RCC 7860 (cell line): Measurements from ENCODE around the gene PITPNC1.
"Not testable (repeated sequence)": the region's sequence is repeated elsewhere in the genome, so short reads cannot be mapped to it uniquely, and the experiment has no call there.

Experiments used
- DNase-seq: peaks from one replicate; pipeline ENCODE4 v3.0.0-alpha.2; 2015; ENCODE audit warnings: low spot score
- FAIRE-seq: peaks from 2 replicates; lab custom pipeline; 2012; peaks lifted over from hg19 to GRCh38; lab: Jason Lieb, UNC

PITPNC1 gene

GRCh38 chr17:67427424-67427823 lies 50.3 kb downstream of the PITPNC1 start:
- DNase-seq (no peak), FAIRE-seq (no peak)

- not testable (repeated sequence) for DNase-seq, FAIRE-seq
Measured at GRCh38 chr17:67430515-67430914, 53.4 kb downstream of the PITPNC1 start.

- FAIRE-seq (peak; percentile 81), DNase-seq (peak; percentile 92)
Measured at GRCh38 chr17:67431249-67432015, 54.4 kb downstream of the PITPNC1 start.

GRCh38 chr17:67433248-67433924 lies 56.3 kb downstream of the PITPNC1 start:
- DNase-seq, result no peak
- no peak for FAIRE-seq

- no peak for FAIRE-seq
- no peak for DNase-seq
Measured at GRCh38 chr17:67434061-67434525, 57.0 kb downstream of the PITPNC1 start.

GRCh38 chr17:67435122-67435521 lies 58.0 kb downstream of the PITPNC1 start:
- FAIRE-seq (no peak), DNase-seq (no peak)

GRCh38 chr17:67435786-67436185 lies 58.7 kb downstream of the PITPNC1 start:
- no peak for DNase-seq
- FAIRE-seq, result no peak

- no peak for FAIRE-seq
- no peak for DNase-seq
Measured at GRCh38 chr17:67436233-67436632, 59.2 kb downstream of the PITPNC1 start.

GRCh38 chr17:67438667-67439066 lies 61.6 kb downstream of the PITPNC1 start:
- DNase-seq, result no peak
- FAIRE-seq, result no peak

- FAIRE-seq (no peak), DNase-seq (no peak)
Measured at GRCh38 chr17:67439269-67439668, 62.2 kb downstream of the PITPNC1 start.

GRCh38 chr17:67440277-67441051 lies 63.4 kb downstream of the PITPNC1 start:
- FAIRE-seq (no peak), DNase-seq (no peak)

- FAIRE-seq (peak; percentile 75), DNase-seq (peak; percentile 77)
Measured at GRCh38 chr17:67441052-67441895, 64.2 kb downstream of the PITPNC1 start.

GRCh38 chr17:67441896-67442219 lies 64.8 kb downstream of the PITPNC1 start:
- FAIRE-seq (no peak), DNase-seq (no peak)

- no peak for FAIRE-seq
- no peak for DNase-seq
Measured at GRCh38 chr17:67442787-67443624, 65.9 kb downstream of the PITPNC1 start.

GRCh38 chr17:67443931-67444595 lies 67.0 kb downstream of the PITPNC1 start:
- FAIRE-seq (no peak), DNase-seq (no peak)

GRCh38 chr17:67448449-67448848 lies 71.4 kb downstream of the PITPNC1 start:
- no peak for FAIRE-seq
- DNase-seq, result no peak

GRCh38 chr17:67449065-67449464 lies 72.0 kb downstream of the PITPNC1 start:
- no peak for FAIRE-seq
- no peak for DNase-seq

GRCh38 chr17:67449845-67450755 lies 73.0 kb downstream of the PITPNC1 start:
- FAIRE-seq, result no peak

More at GRCh38 chr17:67449845-67450755, 73.0 kb downstream of the PITPNC1 start:
- DNase-seq, result no peak
